Thyroid gland (tissue), 4 donors: ENCODE results near the gene ADCY3.

ENCODE experiments used
- POLR2A ChIP-seq, 2 donors: fragments of 450-650 bp; IDR thresholded peaks; one replicate each; pipeline ENCODE4 v1.6.1; 2017; ENCODE audit warnings: antibody characterized with exemption in 2 of 2, mild to moderate bottlenecking in 2 of 2, moderate library complexity in 1 of 2
- TF ChIP-seq, protein P1 (sequence below), 6 experiments: fragments of 200-600 bp in 3 of 6; fragments of 450-650 bp in 3 of 6; sonication (generic) in 3 of 6; IDR thresholded peaks; one replicate each; pipeline ENCODE4 v1.5.1; 2016 to 2019; ENCODE audit warnings: antibody characterized with exemption in 6 of 6, mild to moderate bottlenecking in 2 of 6, inconsistent platforms in 1 of 6, moderate library complexity in 1 of 6

DNA sequence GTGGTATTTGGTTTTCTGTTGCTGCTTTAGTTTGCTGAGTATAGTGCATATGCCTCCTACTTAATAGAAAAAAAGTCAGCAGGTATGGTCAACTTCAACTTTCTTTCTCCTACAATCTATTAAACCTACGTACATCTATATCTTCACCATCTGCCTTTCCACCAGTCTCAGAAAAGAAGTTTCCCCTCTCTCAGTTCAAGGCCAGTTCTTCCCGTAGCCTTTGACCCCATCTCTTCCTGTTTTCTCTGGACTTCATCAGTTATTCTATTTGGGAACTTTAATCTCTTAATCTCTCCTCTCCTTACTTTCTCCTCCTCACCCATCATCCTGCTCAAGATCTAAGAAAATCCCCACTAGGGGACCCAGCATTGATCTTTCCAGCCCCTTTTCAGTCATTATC lies 132.5 kb downstream of the ADCY3 start:
- TF ChIP-seq POLR2A (IDR thresholded peaks at IDR 0.05) = no peak
- TF ChIP-seq, protein P1, sequence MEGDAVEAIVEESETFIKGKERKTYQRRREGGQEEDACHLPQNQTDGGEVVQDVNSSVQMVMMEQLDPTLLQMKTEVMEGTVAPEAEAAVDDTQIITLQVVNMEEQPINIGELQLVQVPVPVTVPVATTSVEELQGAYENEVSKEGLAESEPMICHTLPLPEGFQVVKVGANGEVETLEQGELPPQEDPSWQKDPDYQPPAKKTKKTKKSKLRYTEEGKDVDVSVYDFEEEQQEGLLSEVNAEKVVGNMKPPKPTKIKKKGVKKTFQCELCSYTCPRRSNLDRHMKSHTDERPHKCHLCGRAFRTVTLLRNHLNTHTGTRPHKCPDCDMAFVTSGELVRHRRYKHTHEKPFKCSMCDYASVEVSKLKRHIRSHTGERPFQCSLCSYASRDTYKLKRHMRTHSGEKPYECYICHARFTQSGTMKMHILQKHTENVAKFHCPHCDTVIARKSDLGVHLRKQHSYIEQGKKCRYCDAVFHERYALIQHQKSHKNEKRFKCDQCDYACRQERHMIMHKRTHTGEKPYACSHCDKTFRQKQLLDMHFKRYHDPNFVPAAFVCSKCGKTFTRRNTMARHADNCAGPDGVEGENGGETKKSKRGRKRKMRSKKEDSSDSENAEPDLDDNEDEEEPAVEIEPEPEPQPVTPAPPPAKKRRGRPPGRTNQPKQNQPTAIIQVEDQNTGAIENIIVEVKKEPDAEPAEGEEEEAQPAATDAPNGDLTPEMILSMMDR (IDR thresholded peaks at IDR 0.05) = no peak
